CD14-positive monocyte (primary cell): Measurements from ENCODE around the gene KCNQ1. TPM values are rescaled to one million over a fixed set of nuclear protein-coding genes. Genes with fewer than 3 reads are reported as not detected.

Source experiments
- DNase-seq, 3 donors: peaks; one replicate each; pipeline ENCODE4 v3.0.0-alpha.2; 2011 to 2022
- H2AFZ ChIP-seq: 2 replicates; pipeline ENCODE4 v1.6.0; 2012; ENCODE audit warnings: mild to moderate bottlenecking, low read depth, low read length, inconsistent platforms; ENCODE audit not compliant: insufficient read depth, poor library complexity, severe bottlenecking
- H3K27ac ChIP-seq, 2 donors: 1 replicate in 1 of 2; 2 replicates in 1 of 2; pipeline ENCODE4 v1.5.1; 2012 to 2013; ENCODE audit warnings: low read length in 2 of 2, control low read depth in 1 of 2, inconsistent platforms in 1 of 2, low read depth in 1 of 2, mild to moderate bottlenecking in 1 of 2
- H3K27me3 ChIP-seq, 2 donors: one replicate each; pipeline versions ENCODE4 v1.6.0 to v1.6.1; 2011 to 2013; ENCODE audit warnings: low read length in 2 of 2; ENCODE audit not compliant: control insufficient read depth in 2 of 2, insufficient read depth in 2 of 2
- H3K36me3 ChIP-seq, 2 donors: replicated peaks in 1 of 2; 1 replicate in 1 of 2; 2 replicates in 1 of 2; pipeline versions ENCODE4 v1.5.1 to v1.6.1; 2012 to 2013; ENCODE audit warnings: low read length in 2 of 2, control low read depth in 1 of 2, inconsistent platforms in 1 of 2, mild to moderate bottlenecking in 1 of 2; ENCODE audit not compliant: insufficient read depth in 2 of 2, control insufficient read depth in 1 of 2
- H3K4me1 ChIP-seq, 2 donors: 1 replicate in 1 of 2; 2 replicates in 1 of 2; pipeline versions ENCODE4 v1.5.1 to v1.6.1; 2012 to 2013; ENCODE audit warnings: low read length in 2 of 2, control low read depth in 1 of 2, inconsistent platforms in 1 of 2, mild to moderate bottlenecking in 1 of 2, moderate library complexity in 1 of 2; ENCODE audit not compliant: insufficient read depth in 2 of 2, control insufficient read depth in 1 of 2
- H3K4me2 ChIP-seq: replicated peaks from 2 replicates; pipeline ENCODE3; 2012; ENCODE audit warnings: low read length, moderate library complexity, mild to moderate bottlenecking; ENCODE audit not compliant: poor library complexity, severe bottlenecking; ENCODE audit errors: extremely low read depth
- H3K4me3 ChIP-seq, 3 experiments: fragments of 200-600 bp in 1 of 3; sonication (generic) in 1 of 3; replicated peaks in 1 of 3; 1 replicate in 2 of 3; 2 replicates in 1 of 3; pipeline ENCODE4 v1.5.1; 2011 to 2013; ENCODE audit warnings: low read length in 3 of 3, mild to moderate bottlenecking in 3 of 3, control low read depth in 2 of 3, low read depth in 2 of 3, inconsistent platforms in 1 of 3, moderate library complexity in 1 of 3
- H3K79me2 ChIP-seq: 2 replicates; pipeline ENCODE4 v1.6.0; 2012; ENCODE audit warnings: mild to moderate bottlenecking, control low read depth, inconsistent platforms, low read length, moderate library complexity; ENCODE audit not compliant: insufficient read depth
- H3K9ac ChIP-seq: 2 replicates; pipeline ENCODE4 v1.6.0; 2017; ENCODE audit warnings: low read length, mild to moderate bottlenecking; ENCODE audit not compliant: insufficient read depth, poor library complexity, severe bottlenecking
- H3K9me3 ChIP-seq, 2 donors: replicated peaks in 1 of 2; 1 replicate in 1 of 2; 2 replicates in 1 of 2; pipeline versions ENCODE4 v1.5.1 to v1.6.1; 2012 to 2013; ENCODE audit warnings: low read length in 2 of 2, control low read depth in 1 of 2; ENCODE audit not compliant: control insufficient read depth in 1 of 2, insufficient read depth in 1 of 2
- H4K20me1 ChIP-seq: 2 replicates; pipeline ENCODE4 v1.6.0; 2012; ENCODE audit warnings: mild to moderate bottlenecking, low read length, control low read depth, moderate library complexity; ENCODE audit not compliant: insufficient read depth
- H3K27ac Mint-ChIP-seq, 7 donors: one replicate each; pipeline ENCODE4 v1.8.0; 2020; ENCODE audit warnings: mild to moderate bottlenecking in 7 of 7, mixed read lengths in 7 of 7, moderate library complexity in 6 of 7, inconsistent platforms in 2 of 7
- H3K27me3 Mint-ChIP-seq, 3 donors: one replicate each; pipeline ENCODE4 v1.8.0; 2021 to 2022; ENCODE audit warnings: low read depth in 3 of 3, mild to moderate bottlenecking in 3 of 3, mixed read lengths in 3 of 3, moderate library complexity in 3 of 3, inconsistent platforms in 1 of 3
- H3K36me3 Mint-ChIP-seq, 2 donors: one replicate each; pipeline ENCODE4 v1.8.0; 2020; ENCODE audit warnings: mixed read lengths in 2 of 2, inconsistent platforms in 1 of 2, mild to moderate bottlenecking in 1 of 2
- H3K4me1 Mint-ChIP-seq: one replicate; pipeline ENCODE4 v1.8.0; 2020; ENCODE audit warnings: mild to moderate bottlenecking, mixed read lengths
- H3K4me3 Mint-ChIP-seq, 2 donors: one replicate each; pipeline ENCODE4 v1.8.0; 2020; ENCODE audit warnings: mild to moderate bottlenecking in 2 of 2, mixed read lengths in 2 of 2, moderate library complexity in 1 of 2
- H3K9me3 Mint-ChIP-seq, 7 donors: one replicate each; pipeline ENCODE4 v1.8.0; 2020 to 2022; ENCODE audit warnings: mixed read lengths in 7 of 7, mild to moderate bottlenecking in 6 of 7, moderate library complexity in 6 of 7, inconsistent platforms in 2 of 7
- CTCF ChIP-seq: fragments of 200-600 bp; IDR thresholded peaks from one replicate; pipeline ENCODE4 v1.8.0; 2022; ENCODE audit warnings: antibody characterized with exemption, mild to moderate bottlenecking
- whole genome bisulfite sequencing: methylation state at CpG from one replicate; pipeline ENCODE4 v1.1.5; 2013; ENCODE audit warnings: missing lambda C conversion rate; ENCODE audit not compliant: insufficient coverage; 5-methylcytosine and 5-hydroxymethylcytosine counted together
- intact Hi-C, 2 donors: fragments of 100-400 bp; cut with micrococcal nuclease; formaldehyde crosslinking; loops; one replicate each; pipeline versions ENCODE4 v1.15.0 to v1.15.1; 2023
- polyA plus RNA-seq, 3 donors: library from polyadenylated mRNA; depleted of rRNA in 1 of 3; unstranded in 2 of 3; stranded (reverse) in 1 of 3; fragments of 300-500 nt in 2 of 3; fragments of >200 nt in 1 of 3; fragmentation: Illumina TruSeq in 2 of 3; gene quantifications; 1 replicate in 2 of 3; 2 replicates in 1 of 3; pipeline ENCODE4 v1.2.3, GENCODE V29; 2012 to 2021

KCNQ1 gene
- polyA plus RNA-seq, 3 donors, result 14.9 to 31.8 (median 21.6) TPM

GRCh38 chr11:2844996-2845395, 400.2 kb downstream of the KCNQ1 start:
- H3K9me3 ChIP-seq, result no peaks in the 10 kb centered on the region
- WGBS, result 67% methylated on average over 4 of the region's 12 CpGs

GRCh38 chr11:2846056-2846455, 401.2 kb downstream of the KCNQ1 start:
- H3K4me1 Mint-ChIP-seq, result no peaks in the 10 kb centered on the region

More at GRCh38 chr11:2844996-2845395, 400.2 kb downstream of the KCNQ1 start:
- no peak overlapping the region for H3K9ac ChIP-seq
- intact Hi-C loops, result no loop called here
- Mint-ChIP-seq H3K9me3 (peaks cover 0 to 2% (median 0%) of the 10 kb centered on the region in 7 donors), H3K27ac (no peak overlapping the region), H3K27me3 (peaks cover 0 to 9% (median 0%) of the 10 kb centered on the region in 3 donors), H3K36me3 (peaks cover 5 to 11% of the 10 kb centered on the region in 2 donors), H3K4me1 (no peaks in the 10 kb centered on the region), H3K4me3 (no peak overlapping the region)
- peaks cover 10 to 14% of the 10 kb centered on the region in 2 donors for H3K36me3 ChIP-seq
- H3K4me2 ChIP-seq, result no peak overlapping the region
- H2AFZ ChIP-seq, result no peak overlapping the region
- no peaks in the 10 kb centered on the region for H3K4me1 ChIP-seq
- no peaks in the 10 kb centered on the region for H3K27me3 ChIP-seq
- no peak overlapping the region for H3K4me3 ChIP-seq
- H4K20me1 ChIP-seq, result peaks cover 41% of the 10 kb centered on the region
- DNase-seq, result no peak
- TF ChIP-seq CTCF, result no peak
- no peak overlapping the region for H3K27ac ChIP-seq
- no peaks in the 10 kb centered on the region for H3K79me2 ChIP-seq

More at GRCh38 chr11:2846056-2846455, 401.2 kb downstream of the KCNQ1 start:
- Histone ChIP-seq H2AFZ (no peak overlapping the region), H4K20me1 (peaks cover 40% of the 10 kb centered on the region), H3K4me1 (no peaks in the 10 kb centered on the region), H3K9me3 (no peaks in the 10 kb centered on the region), H3K27ac (no peak overlapping the region), H3K4me2 (no peak overlapping the region), H3K4me3 (no peak overlapping the region), H3K36me3 (peaks cover 10 to 14% of the 10 kb centered on the region in 2 donors), H3K79me2 (no peaks in the 10 kb centered on the region), H3K27me3 (no peaks in the 10 kb centered on the region), H3K9ac (no peak overlapping the region)
- H3K9me3 Mint-ChIP-seq, result peaks cover 0 to 2% (median 0%) of the 10 kb centered on the region in 7 donors
- H3K27ac Mint-ChIP-seq, result no peak overlapping the region
- no peak overlapping the region for H3K4me3 Mint-ChIP-seq
- H3K27me3 Mint-ChIP-seq, result peaks cover 0 to 9% (median 0%) of the 10 kb centered on the region in 3 donors
- peaks cover 5 to 11% of the 10 kb centered on the region in 2 donors for H3K36me3 Mint-ChIP-seq
- intact Hi-C loops, result no loop called here
- WGBS, result 92% methylated on average over 13 of the region's 17 CpGs
- no peak for DNase-seq
- TF ChIP-seq CTCF, result no peak
